GM08714 (cell line): Measurements from ENCODE around the gene MATCAP1.

Experiments
- H3K4me3 ChIP-seq: fragments of 200-500 bp; sonication (Bioruptor generic); 2 replicates; pipeline ENCODE4 v1.5.1; 2014; ENCODE audit warnings: mild to moderate bottlenecking, low read length, inconsistent platforms
- ZNF274 ChIP-seq: IDR thresholded peaks from 2 replicates; pipeline ENCODE4 v1.6.1; 2012; ENCODE audit warnings: mild to moderate bottlenecking, low read depth, low read length

MATCAP1 gene

DNA sequence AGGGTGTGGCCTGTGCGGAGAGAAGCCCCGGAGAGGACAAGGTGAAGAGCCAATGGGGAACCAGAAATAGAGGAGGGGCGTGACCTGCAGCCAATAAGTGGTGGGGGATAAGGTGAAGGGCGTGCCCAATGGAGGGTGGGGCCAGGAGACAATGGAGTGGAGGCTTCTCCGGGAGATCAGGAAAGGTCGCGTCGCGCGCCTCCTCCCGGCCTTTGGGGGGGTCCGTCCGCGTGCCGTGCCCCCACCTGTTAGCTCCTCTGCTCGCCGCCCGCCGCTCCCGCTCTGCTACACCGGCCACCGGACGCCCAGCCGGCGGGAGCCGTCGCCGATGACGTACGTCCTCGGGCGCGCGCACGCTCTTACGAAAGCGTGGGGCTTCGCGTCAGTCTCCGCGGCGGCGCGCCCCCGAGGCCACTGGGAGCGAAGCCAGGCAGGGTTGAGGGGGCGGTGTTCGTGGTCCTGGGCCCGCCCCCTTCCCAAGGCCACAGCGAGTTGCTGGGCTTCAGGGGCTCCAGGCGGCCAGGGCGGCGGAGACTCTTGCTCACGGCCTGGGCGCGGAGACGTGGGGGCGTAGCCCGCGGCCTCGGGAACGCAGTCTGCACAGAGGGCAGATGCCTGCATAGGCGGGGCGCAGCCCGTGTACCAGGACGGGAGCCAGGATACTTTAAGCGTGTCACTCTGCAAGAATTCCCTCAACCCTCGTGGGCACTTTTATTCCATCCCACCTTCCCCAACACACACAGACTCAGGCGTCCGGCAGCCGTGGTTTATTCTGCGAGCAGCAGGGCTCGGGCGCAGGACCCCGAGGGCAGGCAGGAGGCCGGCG is at the start of gene MATCAP1:
Gene MATCAP1, minus strand, starts transcription at position 337 of the 826 bp plus-strand sequence. CDS start 3,353 bp downstream, outside the sequence.
- no peak for TF ChIP-seq ZNF274
- H3K4me3 ChIP-seq = peak within 1 kb of the TSS; percentile 61

DNA sequence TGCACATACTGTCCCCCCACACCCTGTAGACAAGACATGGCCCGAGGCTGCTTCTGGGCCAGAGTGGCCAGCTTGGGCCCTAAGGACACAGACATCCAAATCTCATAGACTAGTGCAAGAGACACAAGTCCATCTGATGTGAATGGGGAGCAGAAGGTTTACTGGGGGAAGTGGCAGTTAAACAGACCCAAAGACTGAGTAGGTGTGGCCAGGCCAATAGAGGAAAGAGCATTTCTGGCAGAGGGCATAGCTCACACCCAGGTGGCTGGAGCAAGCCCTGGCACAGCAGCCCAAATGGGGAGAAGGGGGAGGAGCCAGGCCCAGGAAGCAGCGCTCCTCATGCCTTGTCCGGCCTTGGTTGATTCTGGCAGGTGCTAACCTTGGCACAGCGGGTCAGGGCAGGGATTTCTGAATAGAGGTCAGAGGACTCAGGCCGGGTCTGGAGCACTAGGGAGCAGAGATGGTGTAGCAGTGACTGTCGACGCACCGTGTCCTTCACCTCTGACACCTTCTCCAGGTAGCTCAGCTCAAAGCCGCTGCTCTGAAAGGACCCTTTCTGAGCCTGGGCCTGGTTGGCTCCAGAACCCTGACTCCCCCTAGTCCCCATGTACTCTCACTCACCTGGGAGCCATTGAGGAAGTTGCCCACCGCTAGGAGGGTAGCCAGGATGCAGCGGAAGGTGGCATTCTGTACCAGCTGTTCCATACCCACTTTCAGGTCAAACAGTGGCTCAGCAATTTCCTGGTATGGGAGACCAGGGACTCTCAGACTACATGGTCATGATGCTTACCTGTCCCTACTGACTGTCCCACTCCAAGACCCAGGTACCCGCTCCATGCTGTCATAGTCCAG is 47.3 kb upstream of the MATCAP1 start:
- H3K4me3 ChIP-seq = no peak overlapping the region
- TF ChIP-seq ZNF274 = no peak

DNA sequence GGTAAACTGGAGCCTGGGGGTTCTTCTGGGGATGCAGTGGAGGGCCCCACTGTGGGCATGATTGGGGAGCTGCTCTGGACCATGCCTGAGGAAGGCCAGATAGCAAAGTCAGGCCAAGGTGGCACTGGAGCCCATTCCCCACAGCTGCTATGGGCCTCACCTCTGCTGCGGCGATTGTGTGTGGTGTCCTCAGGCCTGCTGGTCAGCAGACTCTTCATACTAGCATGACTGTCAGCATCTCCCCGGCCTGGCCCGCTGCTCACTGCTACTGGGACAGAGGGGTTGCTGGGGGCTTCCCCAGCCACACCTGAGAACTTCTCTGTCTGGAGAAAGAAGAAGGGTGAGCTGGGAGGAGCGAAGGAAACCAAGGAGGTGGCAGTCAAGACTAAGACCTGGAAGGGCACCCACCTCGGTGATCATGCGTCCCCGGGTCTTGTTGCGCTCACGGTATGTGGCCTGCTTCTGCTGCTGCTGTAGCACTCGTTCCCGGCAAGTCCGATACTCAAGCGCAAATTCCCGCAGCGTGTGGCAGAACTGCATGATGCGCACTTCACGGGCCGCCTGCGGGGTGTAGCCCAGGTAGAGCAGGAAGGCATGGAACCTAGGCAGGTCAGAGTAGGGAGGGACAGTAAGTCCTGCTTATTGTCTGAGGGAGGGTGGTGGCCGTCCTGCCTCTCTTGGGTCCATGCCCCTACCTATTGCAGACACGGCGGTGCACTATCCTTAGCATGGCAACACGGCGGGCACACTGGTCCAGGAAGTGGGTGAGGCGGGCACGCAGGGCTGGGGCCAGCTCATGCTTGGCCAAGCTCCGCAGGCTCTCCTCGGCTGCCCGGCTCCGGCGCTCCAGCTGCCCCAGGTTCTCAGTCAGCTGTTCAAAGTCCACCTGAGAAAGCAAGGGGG is 46.4 kb upstream of the MATCAP1 start:
- H3K4me3 ChIP-seq = no peak overlapping the region
- no peak for TF ChIP-seq ZNF274

DNA sequence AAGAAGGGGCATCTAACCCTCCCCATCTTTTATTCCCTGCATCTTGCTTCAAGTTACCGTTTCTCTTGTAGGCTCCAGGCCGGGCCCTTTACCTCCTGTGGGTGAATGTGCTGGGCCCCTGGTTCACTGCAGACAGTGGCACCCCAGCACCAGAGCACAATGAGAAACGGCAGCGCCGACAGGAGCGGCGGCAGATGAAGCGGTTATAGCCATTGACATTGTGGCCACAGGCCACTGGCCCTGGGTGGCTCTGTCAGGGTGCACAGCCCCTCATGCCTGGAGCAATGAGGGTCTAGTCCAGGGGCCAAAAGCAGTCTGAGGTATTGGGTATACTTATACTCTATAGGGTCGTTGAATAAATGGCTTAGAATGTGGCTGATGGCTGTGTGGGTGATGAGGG is 45.1 kb upstream of the MATCAP1 start:
- no peak overlapping the region for H3K4me3 ChIP-seq
- no peak for TF ChIP-seq ZNF274

DNA sequence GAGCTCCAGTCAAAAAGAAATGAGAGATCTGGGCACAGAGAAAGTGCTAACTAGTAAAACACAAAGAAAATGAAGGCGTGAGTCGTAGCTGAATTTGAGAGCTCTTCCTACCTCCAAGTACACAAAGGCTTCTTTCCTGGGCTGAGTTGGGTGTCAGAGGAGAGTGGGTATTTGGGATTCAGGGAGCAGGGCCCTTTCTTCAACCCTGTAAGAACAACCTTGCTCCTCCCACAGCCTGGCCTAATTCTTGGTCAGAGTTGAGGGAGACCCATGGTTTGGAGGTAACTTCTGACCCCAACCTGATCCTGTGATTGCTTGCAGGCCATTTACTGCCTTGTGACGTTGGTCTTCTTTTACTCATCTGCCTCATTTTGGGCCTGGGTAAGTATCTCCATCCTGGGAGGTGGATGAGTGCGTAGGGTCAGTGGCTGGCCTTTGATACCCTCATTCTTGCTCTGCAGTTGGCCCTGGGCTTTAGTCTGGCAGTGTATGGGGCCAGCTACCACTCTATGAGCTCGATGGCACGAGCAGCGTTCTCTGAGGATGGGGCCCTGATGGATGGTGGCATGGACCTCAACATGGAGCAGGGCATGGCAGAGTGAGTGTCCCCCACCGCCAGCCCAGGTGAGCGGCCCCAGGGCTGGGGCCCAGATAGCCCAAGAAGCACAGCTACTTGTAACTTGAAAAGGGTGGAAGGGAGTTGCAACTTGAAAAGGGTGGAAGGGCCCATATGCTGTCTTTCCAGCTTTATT is 44.4 kb upstream of the MATCAP1 start:
- peak overlapping the region; percentile 90 for H3K4me3 ChIP-seq
- no peak for TF ChIP-seq ZNF274

DNA sequence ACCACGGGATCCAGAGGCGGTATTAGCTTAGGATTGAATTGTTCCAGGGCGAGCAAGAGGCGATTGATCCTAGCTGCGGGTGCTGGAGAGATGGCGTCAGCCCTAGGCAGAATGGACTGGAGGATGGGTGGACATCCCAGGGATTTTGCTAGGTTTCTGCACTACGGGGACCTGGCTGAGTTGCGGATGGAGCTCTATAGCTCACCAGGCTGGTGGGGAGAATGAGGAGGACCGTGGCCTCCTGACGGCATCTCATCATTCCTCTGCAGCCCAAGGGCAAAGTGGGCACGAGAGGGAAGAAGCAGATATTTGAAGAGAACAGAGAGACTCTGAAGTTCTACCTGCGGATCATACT is 43.8 kb upstream of the MATCAP1 start:
- no peak for TF ChIP-seq ZNF274

DNA sequence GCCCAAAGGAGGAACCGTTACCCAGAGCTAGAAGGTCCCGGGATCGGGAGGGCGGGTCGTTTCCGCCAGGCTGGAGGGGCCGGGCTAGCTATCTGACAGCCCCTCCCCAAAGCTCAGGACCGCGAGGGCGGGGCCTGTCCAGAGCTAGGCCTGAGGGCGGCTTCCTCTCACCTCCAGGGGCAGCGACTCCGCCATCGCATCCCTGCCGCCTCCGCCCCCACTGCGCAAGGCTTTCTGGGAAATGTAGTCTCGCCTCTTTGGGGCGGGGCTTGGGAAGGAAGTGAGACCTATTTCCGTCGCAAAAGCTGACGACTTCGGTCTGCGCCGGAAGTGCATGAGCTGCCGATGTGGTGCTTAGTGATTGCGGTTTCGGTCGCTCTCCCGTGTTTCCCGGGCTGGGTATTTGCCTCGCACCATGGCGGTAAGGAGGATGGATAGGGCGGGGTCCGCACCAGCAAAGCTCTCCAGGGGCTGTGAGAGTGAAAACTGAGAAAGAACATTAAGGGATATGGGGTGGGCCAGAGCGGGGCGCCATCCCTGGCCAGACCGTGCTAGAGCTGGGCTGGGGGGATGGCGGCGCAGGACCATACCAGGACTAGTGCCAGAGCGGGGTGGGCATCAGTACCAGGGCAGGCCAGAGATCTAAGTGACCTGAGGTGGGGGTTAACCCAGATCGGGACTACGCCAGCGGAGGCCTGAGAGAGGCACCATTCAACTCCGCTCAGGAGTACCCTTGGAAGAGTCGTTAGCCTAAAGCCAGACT is 43.2 kb upstream of the MATCAP1 start, which contains the start of gene TMEM208:
Gene TMEM208, plus strand, starts transcription at position 327 of the 763 bp plus-strand sequence. Its CDS starts 89 bp downstream, at position 416.
- no peak for TF ChIP-seq ZNF274
- peak within 1 kb of the TSS; percentile 90 for H3K4me3 ChIP-seq

More for the DNA sequence above, 43.8 kb upstream of the MATCAP1 start:
- H3K4me3 ChIP-seq = peak overlapping the region; percentile 90

DNA sequence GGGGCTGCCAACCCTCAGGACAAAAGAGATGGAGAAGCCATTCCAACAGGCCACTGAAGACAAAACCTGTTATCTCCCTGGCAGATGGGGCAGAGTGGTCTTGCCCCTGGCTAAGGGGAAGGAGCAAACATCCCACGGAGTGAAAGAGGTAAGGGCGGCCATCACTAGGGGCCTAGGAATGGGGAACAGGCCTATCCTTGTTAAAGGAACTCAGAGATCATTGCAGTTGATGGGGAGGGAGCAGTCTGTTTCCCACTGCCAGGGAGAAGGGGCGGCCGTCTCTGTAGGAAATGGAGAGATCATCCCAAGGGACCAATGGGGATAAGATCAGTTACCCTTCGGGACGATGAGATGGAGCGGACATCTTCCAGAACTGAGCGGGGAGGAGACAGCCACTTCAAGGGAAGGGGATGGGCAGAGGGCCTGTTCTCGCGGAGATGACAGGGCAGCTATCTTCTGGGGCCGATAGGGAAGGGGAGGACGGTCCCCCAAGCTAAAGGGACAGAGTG is 42.6 kb upstream of the MATCAP1 start:
- peak overlapping the region; percentile 87 for H3K4me3 ChIP-seq
- TF ChIP-seq ZNF274 = no peak

DNA sequence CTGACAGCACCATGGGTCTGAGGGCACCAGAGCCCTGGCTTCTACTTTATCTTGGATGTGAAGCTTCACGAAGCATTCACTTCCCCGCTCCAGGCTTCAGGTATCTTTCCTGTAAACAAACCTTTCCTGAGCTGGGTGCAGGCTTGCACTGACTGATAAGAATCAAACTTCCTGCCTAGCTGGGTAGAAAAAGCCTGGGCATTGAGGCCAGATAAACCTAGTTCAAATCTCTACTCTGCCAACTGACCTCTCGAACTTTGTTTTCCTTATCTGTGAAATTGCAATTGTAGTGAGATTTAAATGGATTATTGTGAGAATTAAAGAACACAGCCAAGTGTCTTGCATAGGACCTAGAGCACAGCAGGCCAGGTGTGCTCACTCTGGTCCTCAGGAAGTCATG is 40.2 kb upstream of the MATCAP1 start:
- TF ChIP-seq ZNF274 = no peak
- no peak overlapping the region for H3K4me3 ChIP-seq

DNA sequence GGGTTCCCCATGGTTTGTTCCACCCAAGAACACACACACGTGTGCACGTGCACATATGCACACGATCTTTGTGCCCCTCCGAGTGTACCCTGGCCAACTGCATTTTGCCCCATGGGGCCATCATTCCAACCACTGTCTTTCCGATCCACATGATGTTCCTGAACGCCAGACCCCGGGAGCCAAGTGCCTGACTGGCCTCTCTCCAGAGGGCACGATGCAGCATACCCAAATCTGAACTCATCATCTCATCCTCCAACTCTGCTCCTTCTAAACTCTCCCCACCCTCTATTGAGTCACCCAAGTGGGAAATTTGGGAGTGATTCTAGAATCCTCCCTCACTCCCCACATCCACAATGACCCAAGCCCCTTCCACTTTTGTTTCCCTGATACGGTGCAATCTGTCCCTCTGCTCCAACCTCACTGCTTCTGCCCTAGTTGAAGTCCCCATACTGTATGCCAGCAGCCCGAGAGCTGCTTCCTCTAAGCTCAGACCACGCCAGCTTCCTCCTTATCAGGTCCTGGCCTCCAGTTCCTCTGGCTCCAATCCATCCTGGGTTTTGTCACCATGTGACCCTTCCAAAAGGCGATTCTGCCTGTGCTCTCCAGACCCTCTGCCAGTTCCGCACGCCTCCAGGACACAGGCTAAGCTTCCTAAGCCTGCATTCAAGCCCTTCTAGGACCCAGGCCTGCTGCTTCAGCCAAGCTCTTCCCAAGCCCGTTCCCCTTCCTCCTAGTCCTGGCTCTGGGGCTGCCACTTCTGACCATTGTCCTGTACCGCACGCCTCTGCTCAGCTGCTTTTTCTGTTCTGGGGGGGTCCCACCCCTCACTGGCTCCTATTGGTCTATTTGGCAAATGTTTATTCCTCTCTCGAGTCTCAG is 33.1 kb upstream of the MATCAP1 start:
- TF ChIP-seq ZNF274 = no peak
- H3K4me3 ChIP-seq = no peak overlapping the region

DNA sequence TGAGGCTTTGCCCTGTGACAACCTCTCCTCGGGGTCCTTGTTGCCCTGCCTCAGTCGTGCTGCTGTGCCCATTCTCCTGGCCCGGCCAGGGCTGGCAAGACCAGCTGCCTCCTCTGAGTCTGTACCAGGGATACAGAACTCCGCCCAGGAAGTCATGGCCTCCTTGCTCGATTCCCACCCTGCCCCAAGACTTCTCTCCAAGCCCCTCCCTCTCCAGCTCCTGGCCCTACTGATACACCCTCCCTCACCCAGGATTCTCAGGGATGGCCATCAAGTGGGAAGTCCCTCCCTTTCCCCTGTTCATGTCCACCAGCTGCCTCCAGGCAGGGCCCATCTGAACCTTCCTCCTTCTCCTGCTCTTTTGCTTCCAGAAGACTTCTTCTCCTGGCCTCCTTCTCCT is 31.9 kb upstream of the MATCAP1 start:
- no peak for TF ChIP-seq ZNF274

More for the DNA sequence above, 31.9 kb upstream of the MATCAP1 start:
- no peak overlapping the region for H3K4me3 ChIP-seq
